ENCODE results near the gene MED1.
"Not testable (repeated sequence)": the region's sequence is repeated elsewhere in the genome, so short reads cannot be mapped to it uniquely, and the experiment has no call there.

The MED1 gene

GRCh38 chr17:39450847-39451581, at the start of gene MED1:
MED1 (minus strand) TSS chr17:39451263; CDS start chr17:39451062, 201 bp downstream.
- DNase-seq = peak; percentile 97

GRCh38 chr17:39496921-39497320, 45.9 kb upstream of the MED1 start:
- DNase-seq = not testable (repeated sequence)

GRCh38 chr17:39487946-39488345, 36.9 kb upstream of the MED1 start:
- no peak for DNase-seq

GRCh38 chr17:39487490-39487889, 36.4 kb upstream of the MED1 start:
- not testable (repeated sequence) for DNase-seq

- no peak for DNase-seq
Measured at GRCh38 chr17:39486242-39486641, 35.2 kb upstream of the MED1 start.

- no peak for DNase-seq
Measured at GRCh38 chr17:39485555-39485954, 34.5 kb upstream of the MED1 start.

- no peak for DNase-seq
Measured at GRCh38 chr17:39484178-39484577, 33.1 kb upstream of the MED1 start.

- DNase-seq = no peak
Measured at GRCh38 chr17:39483506-39483905, 32.4 kb upstream of the MED1 start.

- DNase-seq = not testable (repeated sequence)
Measured at GRCh38 chr17:39479631-39480030, 28.6 kb upstream of the MED1 start.

- DNase-seq = no peak
Measured at GRCh38 chr17:39473310-39473709, 22.2 kb upstream of the MED1 start.

GRCh38 chr17:39468610-39469009, 17.5 kb upstream of the MED1 start:
- DNase-seq = not testable (repeated sequence)

GRCh38 chr17:39464639-39465181, 13.6 kb upstream of the MED1 start:
- not testable (repeated sequence) for DNase-seq

- DNase-seq = peak; percentile 5
Measured at GRCh38 chr17:39462631-39463375, 11.7 kb upstream of the MED1 start.

- DNase-seq = no peak
Measured at GRCh38 chr17:39461926-39462569, 11.0 kb upstream of the MED1 start.

GRCh38 chr17:39461113-39461925, 10.3 kb upstream of the MED1 start, which contains the start of gene CDK12:
CDK12 (plus strand) TSS chr17:39461486; CDS start chr17:39462072, 586 bp downstream.
- DNase-seq = peak; percentile 99

- DNase-seq = no peak
Measured at GRCh38 chr17:39455919-39456318, 4.9 kb upstream of the MED1 start.

GRCh38 chr17:39450051-39450450, 1.0 kb downstream of the MED1 start:
- DNase-seq = no peak

GRCh38 chr17:39447561-39447960, 3.5 kb downstream of the MED1 start:
- no peak for DNase-seq

- DNase-seq = no peak
Measured at GRCh38 chr17:39443326-39443725, 7.7 kb downstream of the MED1 start.

- DNase-seq = not testable (repeated sequence)
Measured at GRCh38 chr17:39439868-39440267, 11.2 kb downstream of the MED1 start.

GRCh38 chr17:39429600-39429999, 21.5 kb downstream of the MED1 start:
- no peak for DNase-seq

GRCh38 chr17:39416141-39416540, 34.9 kb downstream of the MED1 start:
- DNase-seq = no peak
